Measurements from ENCODE around the gene PHOX2B. TPM values are rescaled to one million over a fixed set of nuclear protein-coding genes. Genes with fewer than 3 reads are reported as not detected.
"Not testable (repeated sequence)": the region's sequence is repeated elsewhere in the genome, so short reads cannot be mapped to it uniquely, and the experiment has no call there.

Gene PHOX2B
- total RNA-seq, 1 donor from 2014 or later, result not detected

- no peak for DNase-seq
- intact Hi-C loops (cut with DNase I), result no loop called here
- no peak for ATAC-seq (ENCODE audit: poor library complexity)
These were observed 1.6 kb upstream of the PHOX2B start for GRCh38 chr4:41750121-41750625.

GRCh38 chr4:41749631-41750039 is 1.1 kb upstream of the PHOX2B start:
- ATAC-seq (ENCODE audit: poor library complexity) (no peak), DNase-seq (no peak)
- intact Hi-C loops (cut with DNase I), result no loop called here

GRCh38 chr4:41748074-41748570 is 403 bp downstream of the PHOX2B start:
- intact Hi-C loops (cut with DNase I), result no loop called here
- DNase-seq (no peak), ATAC-seq (ENCODE audit: poor library complexity) (no peak)

- intact Hi-C loops (cut with DNase I), result no loop called here
These were observed 1.1 kb downstream of the PHOX2B start for GRCh38 chr4:41747230-41748055.

GRCh38 chr4:41746440-41747229 is 1.9 kb downstream of the PHOX2B start:
- intact Hi-C loops (cut with DNase I), result no loop called here
- ATAC-seq (ENCODE audit: poor library complexity) (no peak), DNase-seq (no peak)

More at GRCh38 chr4:41747230-41748055, 1.1 kb downstream of the PHOX2B start:
- no peak for ATAC-seq (ENCODE audit: poor library complexity)
- DNase-seq, result no peak

- no peak for ATAC-seq (ENCODE audit: poor library complexity)
- intact Hi-C loops (cut with DNase I), result no loop called here
- no peak for DNase-seq
These were observed 2.5 kb downstream of the PHOX2B start for GRCh38 chr4:41746025-41746439.

GRCh38 chr4:41745292-41746024 is 3.1 kb downstream of the PHOX2B start:
- ATAC-seq (ENCODE audit: poor library complexity) (no peak), DNase-seq (no peak)
- intact Hi-C loops (cut with DNase I), result no loop called here

- no peak for ATAC-seq (ENCODE audit: poor library complexity)
- DNase-seq, result no peak
- intact Hi-C loops (cut with DNase I), result no loop called here
These were observed 3.8 kb downstream of the PHOX2B start for GRCh38 chr4:41744572-41745291.

GRCh38 chr4:41741354-41741753 is 7.2 kb downstream of the PHOX2B start:
- intact Hi-C loops (cut with DNase I), result no loop called here
- ATAC-seq (ENCODE audit: poor library complexity) (no peak), DNase-seq (no peak)

- ATAC-seq (ENCODE audit: poor library complexity); DNase-seq; intact Hi-C loops (cut with DNase I): not testable (repeated sequence)
These were observed 11.0 kb downstream of the PHOX2B start for GRCh38 chr4:41737491-41737890.

GRCh38 chr4:41734371-41734770 is 14.2 kb downstream of the PHOX2B start:
- intact Hi-C loops (cut with DNase I), result no loop called here
- ATAC-seq (ENCODE audit: poor library complexity), result no peak
- no peak for DNase-seq

GRCh38 chr4:41731569-41732126 is 16.9 kb downstream of the PHOX2B start:
- DNase-seq (no peak), ATAC-seq (ENCODE audit: poor library complexity) (no peak)
- intact Hi-C loops (cut with DNase I), result no loop called here

GRCh38 chr4:41728573-41728913 is 20.0 kb downstream of the PHOX2B start:
- DNase-seq, result no peak
- ATAC-seq (ENCODE audit: poor library complexity), result no peak
- intact Hi-C loops (cut with DNase I), result no loop called here

- DNase-seq, result no peak
- ATAC-seq (ENCODE audit: poor library complexity), result no peak
- intact Hi-C loops (cut with DNase I), result no loop called here
These were observed 20.5 kb downstream of the PHOX2B start for GRCh38 chr4:41727861-41728572.

- DNase-seq (no peak), ATAC-seq (ENCODE audit: poor library complexity) (no peak)
- intact Hi-C loops (cut with DNase I), result no loop called here
These were observed 23.3 kb downstream of the PHOX2B start for GRCh38 chr4:41725254-41725653.

- intact Hi-C loops (cut with DNase I), result no loop called here
- ATAC-seq (ENCODE audit: poor library complexity) (no peak), DNase-seq (no peak)
These were observed 25.2 kb downstream of the PHOX2B start for GRCh38 chr4:41723286-41723685.

GRCh38 chr4:41722181-41722580 is 26.3 kb downstream of the PHOX2B start:
- ATAC-seq (ENCODE audit: poor library complexity) (no peak), DNase-seq (no peak)
- intact Hi-C loops (cut with DNase I), result no loop called here
